GM12892 (cell line): ENCODE measurements around the gene ABTB2.

Experiments used
- POLR2A ChIP-seq: IDR thresholded peaks from 2 replicates; pipeline ENCODE4 v1.6.1; 2011; ENCODE audit warnings: low read depth, low read length, control low read depth
- POLR2AphosphoS5 ChIP-seq: IDR thresholded peaks from 2 replicates; pipeline ENCODE4 v1.6.1; 2011; ENCODE audit warnings: low read depth, low read length, control low read depth
- TAF1 ChIP-seq: IDR thresholded peaks from 2 replicates; pipeline ENCODE4 v1.6.1; 2011; ENCODE audit warnings: low read depth, mild to moderate bottlenecking, control low read depth, low read length, borderline replicate concordance

DNA sequence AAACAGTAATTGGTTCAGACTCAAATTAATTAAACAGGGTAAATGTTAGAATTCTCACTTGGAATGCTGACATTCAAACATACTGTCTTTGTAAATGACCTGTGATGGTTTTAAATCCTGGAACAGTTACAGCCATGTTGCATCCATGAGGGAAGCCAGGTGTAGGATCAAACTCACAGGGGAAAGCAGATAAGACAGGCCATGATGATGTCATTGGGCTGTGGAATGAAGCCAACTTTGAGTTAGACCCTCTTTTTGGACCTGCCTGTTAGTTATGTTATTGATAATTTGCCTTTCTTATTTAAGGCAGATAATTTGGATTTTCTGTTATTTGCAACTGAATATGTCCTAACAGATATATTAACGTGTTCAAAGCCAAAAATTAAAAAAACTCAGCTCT is 39.3 kb upstream of the ABTB2 start:
- no peak for TF ChIP-seq POLR2A
- no peak for TF ChIP-seq POLR2AphosphoS5
- no peak for TF ChIP-seq TAF1
